ENCODE results near the gene MUS81. TPM values are rescaled to one million over a fixed set of nuclear protein-coding genes. Genes with fewer than 3 reads are reported as not detected.

Gene MUS81
- total and polyA plus RNA-seq, 11 donors: 24.6 to 56.1 (median 35.9) TPM

DNA sequence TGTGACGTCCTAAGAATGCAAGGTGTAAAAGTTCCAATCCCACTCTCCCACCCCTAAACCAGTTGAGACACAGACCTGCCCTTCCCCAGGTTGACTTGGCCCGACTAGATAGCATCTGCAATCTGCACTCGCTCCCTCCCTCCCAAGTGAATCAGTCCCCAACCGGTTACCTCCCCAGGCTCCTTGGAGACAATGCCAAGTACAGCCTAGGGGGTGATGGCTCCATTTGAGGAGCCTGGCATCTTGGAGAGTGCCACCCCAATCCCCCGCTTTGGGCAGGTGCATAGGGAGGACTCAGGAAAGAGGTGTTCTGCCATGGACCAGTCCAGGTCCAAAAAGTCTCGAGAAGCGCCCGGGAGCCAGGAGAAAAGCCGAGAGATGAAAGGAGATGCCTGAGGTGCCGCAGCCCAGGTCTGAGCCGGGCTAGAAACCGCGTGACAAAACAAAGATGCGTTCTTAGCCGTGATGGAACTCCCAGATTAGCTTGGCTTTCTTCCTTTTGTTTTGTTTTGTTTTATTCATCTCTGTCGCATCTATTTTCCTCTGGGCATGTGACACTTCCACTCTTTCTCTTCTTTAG, 45.2 kb upstream of the MUS81 start:
- Histone ChIP-seq H3K36me3 (no peaks in the 10 kb centered on the region), H3K9me3 (no peaks in the 10 kb centered on the region), H3K27me3 (no peaks in the 10 kb centered on the region), H3K4me1 (peaks cover 0 to 32% (median 5%) of the 10 kb centered on the region in 12 donors), H3K4me3 (no peak overlapping the region), H3K27ac (peak overlapping the region in 1 of 12 donors; percentile 10)
- no peak for ATAC-seq
- DNase-seq: no peak
- WGBS, 4 donors: 89 to 90% (median 90%) methylated on average over 16 of the region's 16 CpGs
- intact Hi-C loops (cut with DNase I): loop anchor here (5.0 to 10.0 kb wide), 7 partner anchors 33 to 273 kb away; partner anchors contain the start of genes KAT5 (in 4 of the 10), AP5B1 (in 1 of the 10) and SIPA1 (in 1 of the 10)
- no peak for TF ChIP-seq CTCF (IDR thresholded peaks at IDR 0.05)
- no peak for TF ChIP-seq POLR2A (IDR thresholded peaks at IDR 0.05)

DNA sequence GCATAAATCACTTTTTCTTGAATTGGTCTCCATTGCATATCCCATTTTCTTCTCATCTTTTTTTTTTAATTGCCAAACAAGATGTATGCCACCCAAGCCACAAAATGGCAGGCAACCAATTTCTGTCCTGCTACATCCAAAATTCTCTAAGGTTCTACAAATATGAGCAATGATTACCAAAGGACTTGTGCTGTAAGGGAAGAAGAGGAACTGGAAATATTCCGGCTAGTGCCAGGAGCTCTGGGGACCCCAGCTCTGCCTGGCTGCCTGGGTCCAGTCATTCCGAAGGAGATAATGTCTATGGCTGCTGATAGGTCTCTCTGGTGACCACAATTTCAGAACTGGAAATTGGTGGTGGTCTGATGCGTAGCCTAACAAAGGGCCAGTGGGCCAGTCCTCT, 43.5 kb upstream of the MUS81 start:
- peak overlapping the region in 2 of 12 donors; percentile 77 for H3K4me3 ChIP-seq

GRCh38 chr11:65817312-65817834, 42.9 kb upstream of the MUS81 start:
- 67 to 83% (median 73%) methylated on average over 5 of the region's 5 CpGs for WGBS, 4 donors
- Histone ChIP-seq H3K36me3 (no peaks in the 10 kb centered on the region), H3K27me3 (no peaks in the 10 kb centered on the region), H3K9me3 (no peaks in the 10 kb centered on the region), H3K4me3 (peak overlapping the region; percentile 31 to 83 (median 67)), H3K4me1 (peaks cover 0 to 26% (median 5%) of the 10 kb centered on the region in 12 donors), H3K27ac (peak overlapping the region in 8 of 12 donors; percentile 33 to 86 (median 66))
- no peak for TF ChIP-seq POLR2A (IDR thresholded peaks at IDR 0.05)
- TF ChIP-seq CTCF (IDR thresholded peaks at IDR 0.05): no peak
- ATAC-seq: no peak
- no peak for DNase-seq
- intact Hi-C loops (cut with DNase I): loop anchor here in 9 of 10 donors (2.0 to 10.0 kb wide), 8 partner anchors 35 to 275 kb away; partner anchors contain the start of genes KAT5 (in 4 of the 9), AP5B1 (in 2 of the 9) and SIPA1 (in 1 of the 9)

More for the DNA sequence above, 43.5 kb upstream of the MUS81 start:
- peaks cover 0 to 32% (median 5%) of the 10 kb centered on the region in 12 donors for H3K4me1 ChIP-seq
- WGBS, 4 donors: 95 to 98% (median 97%) methylated on average over 3 of the region's 3 CpGs
- intact Hi-C loops (cut with DNase I): loop anchor here in 9 of 10 donors (2.0 to 10.0 kb wide), 8 partner anchors 34 to 274 kb away; partner anchors contain the start of genes KAT5 (in 4 of the 9), AP5B1 (in 2 of the 9) and SIPA1 (in 1 of the 9)
- H3K27me3 ChIP-seq: no peaks in the 10 kb centered on the region
- no peak for DNase-seq
- H3K36me3 ChIP-seq: no peaks in the 10 kb centered on the region
- TF ChIP-seq POLR2A (IDR thresholded peaks at IDR 0.05) (no peak), CTCF (IDR thresholded peaks at IDR 0.05) (no peak)
- no peaks in the 10 kb centered on the region for H3K9me3 ChIP-seq
- ATAC-seq: no peak
- no peak overlapping the region for H3K27ac ChIP-seq

All from heart left ventricle (tissue), 16 donors.